Ascending aorta (tissue), 2 donors: ENCODE results near the gene MLH3. TPM values are rescaled to one million over a fixed set of nuclear protein-coding genes. Genes with fewer than 3 reads are reported as not detected.
A peak's percentile ranks its signal among the peaks of the same experiment; 100 is the strongest.

Source experiments
- DNase-seq, 2 donors: peaks; one replicate each; pipeline ENCODE4 v3.0.0-alpha.2; 2019; ENCODE audit warnings: low spot score in 2 of 2
- H3K27ac ChIP-seq, 2 donors: fragments of 200-600 bp; sonication (generic); one replicate each; pipeline ENCODE4 v1.5.1; 2016 to 2017; ENCODE audit warnings: mild to moderate bottlenecking in 1 of 2
- H3K27me3 ChIP-seq: fragments of 200-600 bp; sonication (generic); one replicate; pipeline ENCODE4 v1.5.1; 2017
- H3K36me3 ChIP-seq, 2 donors: fragments of 200-600 bp; sonication (generic); one replicate each; pipeline ENCODE4 v1.5.1; 2016
- H3K4me1 ChIP-seq, 2 donors: fragments of 200-600 bp; sonication (generic); one replicate each; pipeline ENCODE4 v1.5.1; 2016 to 2017; ENCODE audit warnings: mild to moderate bottlenecking in 1 of 2
- H3K4me3 ChIP-seq, 2 donors: fragments of 200-600 bp; sonication (generic); one replicate each; pipeline ENCODE4 v1.5.1; 2016 to 2017; ENCODE audit warnings: mild to moderate bottlenecking in 1 of 2
- H3K9me3 ChIP-seq, 2 donors: fragments of 200-600 bp; sonication (generic); one replicate each; pipeline ENCODE4 v1.5.1; 2016
- intact Hi-C: fragments of 100-400 bp; cut with DNase I; formaldehyde crosslinking; loops from one replicate; pipeline ENCODE4 v1.15.1; 2023
- total RNA-seq: library from RNA; depleted of rRNA; stranded (reverse); fragments of >200 nt; gene quantifications from one replicate; pipeline ENCODE4 v1.1.0, GENCODE V29; 2016
- TF ChIP-seq, protein P1 (sequence below), 3 experiments: fragments of 200-600 bp in 2 of 3; fragments of 450-650 bp in 1 of 3; sonication (generic) in 2 of 3; IDR thresholded peaks; one replicate each; pipeline ENCODE4 v1.5.1; 2016 to 2019; ENCODE audit warnings: antibody characterized with exemption in 3 of 3, mild to moderate bottlenecking in 1 of 3, moderate library complexity in 1 of 3

MLH3 gene
- total RNA-seq, 1 donor from 2014 or later: 23.9 TPM

- H3K36me3 ChIP-seq: no peaks in the 10 kb centered on the region
- peaks cover 25 to 49% of the 10 kb centered on the region in 2 donors for H3K4me1 ChIP-seq
- H3K27me3 ChIP-seq: no peaks in the 10 kb centered on the region
- intact Hi-C loops: loop anchor here (10.0 kb wide), 1 partner anchor 312 kb away; no protein-coding TSS in a partner anchor
- peak overlapping the region; percentile 95 for H3K27ac ChIP-seq
- H3K4me3 ChIP-seq: no peak overlapping the region
- TF ChIP-seq, protein P1, sequence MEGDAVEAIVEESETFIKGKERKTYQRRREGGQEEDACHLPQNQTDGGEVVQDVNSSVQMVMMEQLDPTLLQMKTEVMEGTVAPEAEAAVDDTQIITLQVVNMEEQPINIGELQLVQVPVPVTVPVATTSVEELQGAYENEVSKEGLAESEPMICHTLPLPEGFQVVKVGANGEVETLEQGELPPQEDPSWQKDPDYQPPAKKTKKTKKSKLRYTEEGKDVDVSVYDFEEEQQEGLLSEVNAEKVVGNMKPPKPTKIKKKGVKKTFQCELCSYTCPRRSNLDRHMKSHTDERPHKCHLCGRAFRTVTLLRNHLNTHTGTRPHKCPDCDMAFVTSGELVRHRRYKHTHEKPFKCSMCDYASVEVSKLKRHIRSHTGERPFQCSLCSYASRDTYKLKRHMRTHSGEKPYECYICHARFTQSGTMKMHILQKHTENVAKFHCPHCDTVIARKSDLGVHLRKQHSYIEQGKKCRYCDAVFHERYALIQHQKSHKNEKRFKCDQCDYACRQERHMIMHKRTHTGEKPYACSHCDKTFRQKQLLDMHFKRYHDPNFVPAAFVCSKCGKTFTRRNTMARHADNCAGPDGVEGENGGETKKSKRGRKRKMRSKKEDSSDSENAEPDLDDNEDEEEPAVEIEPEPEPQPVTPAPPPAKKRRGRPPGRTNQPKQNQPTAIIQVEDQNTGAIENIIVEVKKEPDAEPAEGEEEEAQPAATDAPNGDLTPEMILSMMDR (IDR thresholded peaks at IDR 0.05): no peak
- no peak for DNase-seq
- H3K9me3 ChIP-seq: no peaks in the 10 kb centered on the region
These were observed 68.6 kb downstream of the MLH3 start for GRCh38 chr14:74982661-74983060.

DNA sequence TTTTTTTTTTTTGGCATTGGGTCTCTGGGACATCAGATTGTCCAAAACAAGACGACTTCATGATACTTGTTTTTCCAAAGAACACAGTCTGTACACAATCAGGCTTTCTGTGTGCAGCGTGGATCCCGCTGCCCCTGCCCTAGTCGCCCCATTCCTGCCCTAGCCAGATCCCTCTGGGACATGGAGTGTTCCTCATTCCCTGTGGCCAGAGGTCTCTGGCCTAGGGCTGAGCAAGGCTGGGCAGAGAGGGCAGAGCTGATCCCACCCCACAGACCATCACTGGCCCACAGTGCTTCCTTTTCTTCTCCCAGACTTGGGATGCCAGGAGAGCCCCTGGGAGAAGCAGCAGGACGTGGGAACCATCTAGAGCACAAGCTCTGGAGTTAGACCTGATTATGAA lies 69.4 kb downstream of the MLH3 start:
- peak in 1 of 2 donors; percentile 56 for DNase-seq
- Histone ChIP-seq H3K27ac (peak overlapping the region; percentile 95), H3K9me3 (no peaks in the 10 kb centered on the region), H3K4me1 (peaks cover 25 to 49% of the 10 kb centered on the region in 2 donors), H3K27me3 (no peaks in the 10 kb centered on the region), H3K36me3 (no peaks in the 10 kb centered on the region), H3K4me3 (no peak overlapping the region)
- TF ChIP-seq, protein P1 (IDR thresholded peaks at IDR 0.05): no peak
- intact Hi-C loops: loop anchor here (10.0 kb wide), 1 partner anchor 313 kb away; no protein-coding TSS in a partner anchor

DNA sequence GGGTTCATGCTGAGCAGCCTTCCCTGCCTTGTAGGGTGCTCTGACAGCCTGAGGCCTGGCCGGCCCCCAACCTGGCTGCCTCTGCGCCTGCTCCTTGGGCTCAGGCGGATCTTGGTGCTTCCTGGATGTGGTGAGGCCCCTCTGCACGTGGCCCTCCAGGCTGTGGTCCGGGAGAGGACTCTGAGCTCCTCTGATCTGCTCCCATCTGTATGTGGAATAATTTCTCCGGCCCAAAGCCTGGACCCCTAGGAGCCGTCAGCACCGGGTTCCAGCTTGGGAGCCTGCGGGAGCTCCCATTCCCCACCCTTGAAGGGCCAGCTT lies 69.8 kb downstream of the MLH3 start:
- H3K4me1 ChIP-seq: peaks cover 25 to 49% of the 10 kb centered on the region in 2 donors
- H3K9me3 ChIP-seq: no peaks in the 10 kb centered on the region
- intact Hi-C loops: loop anchor here (10.0 kb wide), 1 partner anchor 313 kb away; no protein-coding TSS in a partner anchor
- TF ChIP-seq, protein P1 (IDR thresholded peaks at IDR 0.05): no peak
- no peak for DNase-seq
- no peak overlapping the region for H3K4me3 ChIP-seq
- H3K36me3 ChIP-seq: no peaks in the 10 kb centered on the region
- peak overlapping the region; percentile 95 for H3K27ac ChIP-seq
- no peaks in the 10 kb centered on the region for H3K27me3 ChIP-seq

- intact Hi-C loops: loop anchor here (10.0 kb wide), 1 partner anchor 314 kb away; no protein-coding TSS in a partner anchor
- DNase-seq: peak; percentile 61 to 91
- no peaks in the 10 kb centered on the region for H3K9me3 ChIP-seq
- H3K27ac ChIP-seq: peak overlapping the region; percentile 95
- no peak overlapping the region for H3K4me3 ChIP-seq
- peaks cover 25 to 49% of the 10 kb centered on the region in 2 donors for H3K4me1 ChIP-seq
- TF ChIP-seq, protein P1 (IDR thresholded peaks at IDR 0.05): no peak
- H3K36me3 ChIP-seq: no peaks in the 10 kb centered on the region
- H3K27me3 ChIP-seq: no peaks in the 10 kb centered on the region
These were observed 70.4 kb downstream of the MLH3 start for GRCh38 chr14:74980731-74981461.

- H3K27ac ChIP-seq: peak overlapping the region; percentile 95
- no peaks in the 10 kb centered on the region for H3K36me3 ChIP-seq
- TF ChIP-seq, protein P1 (IDR thresholded peaks at IDR 0.05): no peak
- H3K4me1 ChIP-seq: peaks cover 25 to 49% of the 10 kb centered on the region in 2 donors
- peak in 1 of 2 donors; percentile 54 for DNase-seq
- H3K27me3 ChIP-seq: no peaks in the 10 kb centered on the region
- H3K4me3 ChIP-seq: no peak overlapping the region
- intact Hi-C loops: loop anchor here (10.0 kb wide), 1 partner anchor 314 kb away; no protein-coding TSS in a partner anchor
- H3K9me3 ChIP-seq: no peaks in the 10 kb centered on the region
These were observed 70.9 kb downstream of the MLH3 start for GRCh38 chr14:74980398-74980730.
